H1 (cell line): Measurements from ENCODE around the gene DCBLD1. TPM values are rescaled to one million over a fixed set of nuclear protein-coding genes. Genes with fewer than 3 reads are reported as not detected.

Experiments used
- CTCF ChIA-PET: fragments of 300-600 bp; sonication (Branson Sonifier 250); formaldehyde crosslinking; loops from one replicate; lab custom pipeline; 2021; ENCODE audit not compliant: partially characterized antibody; lab: Charles Lee
- POLR2A ChIA-PET: fragments of 300-600 bp; sonication (Branson Sonifier 250); formaldehyde crosslinking; loops from one replicate; lab custom pipeline; 2021; ENCODE audit warnings: inconsistent platforms; ENCODE audit not compliant: partially characterized antibody; lab: Charles Lee
- DNase-seq, 2 experiments: peaks; one replicate each; pipeline versions ENCODE4 v3.0.0 to v3.0.0-alpha.2; 2010 to 2022; ENCODE audit warnings: low spot score in 2 of 2, low read depth in 1 of 2, mixed read lengths in 1 of 2
- FAIRE-seq: peaks from 2 replicates; lab custom pipeline; 2011; peaks lifted over from hg19 to GRCh38; lab: Jason Lieb, UNC
- H2AFZ ChIP-seq: 2 replicates; pipeline ENCODE4 v1.8.1; 2012; ENCODE audit warnings: low read length, inconsistent platforms
- H2AK5ac ChIP-seq: 2 replicates; pipeline ENCODE4 v1.6.1; 2013; ENCODE audit warnings: low read depth, low read length
- H2BK120ac ChIP-seq: replicated peaks from 2 replicates; pipeline ENCODE3; 2013; ENCODE audit warnings: low read depth, low read length, inconsistent platforms
- H2BK12ac ChIP-seq: 2 replicates; pipeline ENCODE4 v1.6.1; 2013; ENCODE audit warnings: low read depth, low read length
- H2BK15ac ChIP-seq: 2 replicates; pipeline ENCODE4 v1.6.1; 2013; ENCODE audit warnings: low read length
- H2BK20ac ChIP-seq: 2 replicates; pipeline ENCODE4 v1.6.1; 2013; ENCODE audit warnings: low read length
- H2BK5ac ChIP-seq: 2 replicates; pipeline ENCODE4 v1.6.1; 2013; ENCODE audit warnings: low read depth, low read length
- H3K14ac ChIP-seq: 2 replicates; pipeline ENCODE4 v1.6.1; 2013; ENCODE audit warnings: inconsistent platforms; ENCODE audit not compliant: insufficient read length
- H3K18ac ChIP-seq: 2 replicates; pipeline ENCODE4 v1.6.1; 2013; ENCODE audit warnings: low read length; ENCODE audit errors: extremely low read depth
- H3K23ac ChIP-seq: 2 replicates; pipeline ENCODE4 v1.6.1; 2013; ENCODE audit warnings: inconsistent platforms; ENCODE audit not compliant: insufficient read length
- H3K23me2 ChIP-seq: 2 replicates; pipeline ENCODE4 v1.6.1; 2013; ENCODE audit warnings: low read depth, low read length
- H3K27ac ChIP-seq: 2 replicates; pipeline ENCODE4 v1.6.1; 2011; ENCODE audit warnings: low read depth, low read length, inconsistent platforms
- H3K27me3 ChIP-seq, 4 experiments: replicated peaks in 1 of 4; 1 replicate in 1 of 4; 2 replicates in 3 of 4; pipeline versions ENCODE4 v1.6.1 to v1.8.1; 2011 to 2013; ENCODE audit warnings: low read length in 3 of 4, mild to moderate bottlenecking in 3 of 4, inconsistent platforms in 2 of 4, mixed read lengths in 2 of 4, moderate library complexity in 1 of 4; ENCODE audit not compliant: control insufficient read depth in 3 of 4, insufficient read depth in 3 of 4; ENCODE audit errors: extremely low read depth in 1 of 4
- H3K36me3 ChIP-seq, 4 experiments: 2 replicates each; pipeline versions ENCODE4 v1.6.1 to v1.8.1; 2011 to 2013; ENCODE audit warnings: mild to moderate bottlenecking in 4 of 4, low read length in 3 of 4, moderate library complexity in 2 of 4, control low read depth in 1 of 4, inconsistent platforms in 1 of 4; ENCODE audit not compliant: insufficient read depth in 4 of 4, control insufficient read depth in 2 of 4
- H3K4ac ChIP-seq: replicated peaks from 2 replicates; pipeline ENCODE3; 2013; ENCODE audit warnings: low read length, low read depth, mixed read lengths, inconsistent platforms; ENCODE audit not compliant: insufficient read length
- H3K4me1 ChIP-seq, 4 experiments: replicated peaks in 1 of 4; 1 replicate in 1 of 4; 2 replicates in 3 of 4; pipeline versions ENCODE4 v1.6.1 to v1.8.1; 2011 to 2013; ENCODE audit warnings: low read length in 3 of 4, inconsistent platforms in 2 of 4, mixed read lengths in 1 of 4; ENCODE audit not compliant: insufficient read depth in 4 of 4, control insufficient read depth in 3 of 4
- H3K4me2 ChIP-seq, 2 experiments: 2 replicates each; pipeline versions ENCODE4 v1.6.1 to v1.8.1; 2011 to 2013; ENCODE audit warnings: low read depth in 2 of 2, low read length in 2 of 2, control low read depth in 1 of 2, inconsistent platforms in 1 of 2, mild to moderate bottlenecking in 1 of 2; ENCODE audit not compliant: insufficient read depth in 1 of 2
- H3K4me3 ChIP-seq, 4 experiments: fragments of 200-600, 300-600 bp in 1 of 4; sonication (generic), shearing (Covaris generic), sonication (Bioruptor Twin) in 1 of 4; 2 replicates each; pipeline versions ENCODE4 v1.5.1 to v1.8.1; 2011 to 2016; ENCODE audit warnings: low read length in 4 of 4, low read depth in 3 of 4, control low read depth in 2 of 4, inconsistent platforms in 2 of 4, mild to moderate bottlenecking in 2 of 4, mixed read lengths in 1 of 4, moderate library complexity in 1 of 4; ENCODE audit not compliant: insufficient read depth in 2 of 4; ENCODE audit errors: extremely low read depth in 1 of 4
- H3K56ac ChIP-seq: replicated peaks from 2 replicates; pipeline ENCODE3; 2013; ENCODE audit warnings: low read depth, mild to moderate bottlenecking, mixed read lengths, low read length, inconsistent platforms; ENCODE audit not compliant: insufficient read length
- H3K79me1 ChIP-seq: 2 replicates; pipeline ENCODE4 v1.6.1; 2013; ENCODE audit warnings: low read depth, low read length, control low read depth
- H3K79me2 ChIP-seq, 2 experiments: 2 replicates each; pipeline versions ENCODE4 v1.6.1 to v1.8.1; 2012 to 2013; ENCODE audit warnings: low read length in 2 of 2, mild to moderate bottlenecking in 2 of 2, inconsistent platforms in 1 of 2; ENCODE audit not compliant: insufficient read depth in 2 of 2, control insufficient read depth in 1 of 2
- H3K9ac ChIP-seq, 4 experiments: replicated peaks in 1 of 4; 1 replicate in 1 of 4; 2 replicates in 3 of 4; pipeline versions ENCODE4 v1.6.1 to v1.8.1; 2011 to 2013; ENCODE audit warnings: low read depth in 3 of 4, low read length in 3 of 4, control low read depth in 2 of 4, mild to moderate bottlenecking in 2 of 4, moderate library complexity in 2 of 4, inconsistent platforms in 1 of 4; ENCODE audit errors: extremely low read depth in 1 of 4
- H3K9me3 ChIP-seq, 2 experiments: 2 replicates each; pipeline versions ENCODE4 v1.6.1 to v1.8.1; 2012 to 2013; ENCODE audit warnings: mild to moderate bottlenecking in 2 of 2, moderate library complexity in 2 of 2, control low read depth in 1 of 2, inconsistent platforms in 1 of 2, low read depth in 1 of 2, low read length in 1 of 2, mixed read lengths in 1 of 2; ENCODE audit not compliant: insufficient read depth in 2 of 2
- H4K20me1 ChIP-seq, 2 experiments: replicated peaks in 1 of 2; 2 replicates each; pipeline versions ENCODE3 to v1.8.1; 2011 to 2013; ENCODE audit warnings: inconsistent platforms in 2 of 2, low read length in 2 of 2, mild to moderate bottlenecking in 1 of 2; ENCODE audit not compliant: insufficient read depth in 2 of 2, control insufficient read depth in 1 of 2
- H4K5ac ChIP-seq: 2 replicates; pipeline ENCODE4 v1.6.1; 2013; ENCODE audit warnings: low read length, low read depth, mixed read lengths, inconsistent platforms; ENCODE audit not compliant: insufficient read length
- H4K8ac ChIP-seq: 2 replicates; pipeline ENCODE4 v1.8.0; 2013; ENCODE audit warnings: mild to moderate bottlenecking, moderate library complexity, low read length, inconsistent platforms; ENCODE audit not compliant: insufficient read depth; ENCODE audit errors: extremely low read depth
- H4K91ac ChIP-seq: replicated peaks from 2 replicates; pipeline ENCODE3; 2013; ENCODE audit warnings: low read length, mixed read lengths, inconsistent platforms; ENCODE audit not compliant: insufficient read length
- BCL11A ChIP-seq, 2 experiments: IDR thresholded peaks; one replicate each; pipeline ENCODE4 v1.6.1; 2011; ENCODE audit warnings: low read depth in 2 of 2, low read length in 2 of 2, mild to moderate bottlenecking in 2 of 2
- CEBPB ChIP-seq: IDR thresholded peaks from 2 replicates; pipeline ENCODE4 v1.6.1; 2012; ENCODE audit warnings: low read depth, low read length
- RXRA ChIP-seq: IDR thresholded peaks from 2 replicates; pipeline ENCODE4 v1.6.1; 2011; ENCODE audit warnings: low read depth, mild to moderate bottlenecking, low read length, moderate library complexity; ENCODE audit not compliant: insufficient read depth
- WGBS, 2 experiments: shearing (Covaris generic) in 1 of 2; methylation state at CpG; one replicate each; pipeline versions ENCODE4 v1.1.6 to v1.1.7; 2013 to 2015; ENCODE audit warnings: low lambda C conversion rate in 2 of 2, mixed read lengths in 2 of 2, inconsistent platforms in 1 of 2, low coverage in 1 of 2, missing lambda C conversion rate in 1 of 2; ENCODE audit not compliant: insufficient replicate concordance in 2 of 2, insufficient coverage in 1 of 2, insufficient read length in 1 of 2; ENCODE audit errors: extremely low coverage in 1 of 2, missing lambda C conversion rate in 1 of 2; 5-methylcytosine and 5-hydroxymethylcytosine counted together
- polyA plus RNA-seq, 7 experiments: library from polyadenylated mRNA; depleted of rRNA in 3 of 7; stranded (reverse) in 5 of 7; unstranded in 2 of 7; fragments of >200 nt in 5 of 7; fragments of 200-250 nt in 2 of 7; gene quantifications; 1 replicate in 5 of 7; 2 replicates in 1 of 7; 4 replicates in 1 of 7; pipeline versions ENCODE4 v1.2.1 to v1.2.3, GENCODE V29; 2011 to 2013; ENCODE audit warnings: missing spikeins in 2 of 7, mixed read lengths in 2 of 7
- total RNA-seq: library from RNA; stranded (reverse); fragmentation: NEBNext Ultra II Directional; extraction: Animal tissue kit (Norgen Biotek cat#: 25700); gene quantifications from 2 replicates; pipeline ENCODE4 v1.2.1, GENCODE V29; 2021

DCBLD1 gene
- total and polyA plus RNA-seq, 2 of the 8 experiments (the other 6 are each of a cell fraction or from before 2014, with no cell fraction given) = 3.9 to 11.2 TPM

- ChIA-PET POLR2A (no interaction called here), CTCF (interaction anchor here (1.3 to 2.1 kb wide), 4 partner anchors 9 to 24 kb away, joined by 3 to 9 read pairs (median 6); no protein-coding TSS in a partner anchor)
- no peak overlapping the region; the same call in 1 of the 2 replicates for H2BK12ac ChIP-seq
- FAIRE-seq (no peak), DNase-seq (no peak)
- H2BK20ac ChIP-seq = no peak overlapping the region
- no peaks in the 10 kb centered on the region for H3K9me3 ChIP-seq
- no peak overlapping the region for H4K5ac ChIP-seq
- H3K36me3 ChIP-seq = no peaks in the 10 kb centered on the region
- H3K4ac ChIP-seq = no peak overlapping the region
- H3K4me2 ChIP-seq = no peak overlapping the region
- no peaks in the 10 kb centered on the region for H3K27me3 ChIP-seq
- H2BK15ac ChIP-seq = no peak overlapping the region
- no peaks in the 10 kb centered on the region for H3K23me2 ChIP-seq
- no peaks in the 10 kb centered on the region for H3K79me1 ChIP-seq
- H4K8ac ChIP-seq = no peak overlapping the region
- no peak overlapping the region for H3K23ac ChIP-seq
- WGBS, 2 experiments = 89% methylated on average over 6 of the region's 6 CpGs; no CpG with 5 or more reads in 1 of the 2 experiments
- H4K20me1 ChIP-seq = no peaks in the 10 kb centered on the region
- no peak overlapping the region for H3K4me3 ChIP-seq
- no peak overlapping the region for H4K91ac ChIP-seq
- no peaks in the 10 kb centered on the region for H3K79me2 ChIP-seq
- H2BK5ac ChIP-seq = no peak overlapping the region
- H3K56ac ChIP-seq = no peak overlapping the region
- H2AK5ac ChIP-seq = no peak overlapping the region
- no peak overlapping the region for H2AFZ ChIP-seq
- no peak overlapping the region for H3K18ac ChIP-seq
- TF ChIP-seq CEBPB (no peak), RXRA (no peak), BCL11A (IDR thresholded peaks at IDR 0.05; ENCODE audit: low read depth in 2 of 2, low read length in 2 of 2) (no peak)
- H2BK120ac ChIP-seq = no peak overlapping the region
- no peaks in the 10 kb centered on the region for H3K4me1 ChIP-seq
- no peak overlapping the region for H3K14ac ChIP-seq
- no peak overlapping the region for H3K9ac ChIP-seq
- H3K27ac ChIP-seq = no peak overlapping the region
Measured at GRCh38 chr6:117531346-117531745, 48.9 kb downstream of the DCBLD1 start.
